Fibroblast of skin of back (primary cell): ENCODE measurements around the gene CD82.

Experiments used
- DNase-seq: peaks from one replicate; pipeline ENCODE4 v3.0.0-alpha.2; 2013

Gene CD82

GRCh38 chr11:44601471-44602370 lies 36.3 kb downstream of the CD82 start:
- no peak for DNase-seq

DNA sequence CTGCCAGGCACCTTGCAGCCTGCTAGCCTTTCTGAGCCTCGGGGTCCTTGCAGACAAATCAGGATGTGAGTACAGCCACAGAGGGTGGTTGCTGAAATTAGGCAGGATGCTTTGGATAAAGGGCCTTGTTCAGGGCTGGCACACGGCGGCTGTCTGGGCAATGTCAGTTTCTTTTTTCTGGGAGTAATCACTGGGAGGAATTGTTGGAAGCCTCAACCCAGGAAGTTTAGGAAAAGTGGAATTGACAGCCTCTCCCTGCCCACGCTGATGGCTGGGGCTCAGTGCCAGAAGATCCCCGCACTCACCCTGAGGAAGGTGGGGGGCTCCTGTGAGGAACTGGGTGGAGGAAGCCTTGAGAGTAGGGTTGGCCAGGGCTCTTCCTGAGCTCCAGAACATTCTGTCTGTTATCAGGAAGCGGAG lies 37.4 kb downstream of the CD82 start:
- no peak for DNase-seq

DNA sequence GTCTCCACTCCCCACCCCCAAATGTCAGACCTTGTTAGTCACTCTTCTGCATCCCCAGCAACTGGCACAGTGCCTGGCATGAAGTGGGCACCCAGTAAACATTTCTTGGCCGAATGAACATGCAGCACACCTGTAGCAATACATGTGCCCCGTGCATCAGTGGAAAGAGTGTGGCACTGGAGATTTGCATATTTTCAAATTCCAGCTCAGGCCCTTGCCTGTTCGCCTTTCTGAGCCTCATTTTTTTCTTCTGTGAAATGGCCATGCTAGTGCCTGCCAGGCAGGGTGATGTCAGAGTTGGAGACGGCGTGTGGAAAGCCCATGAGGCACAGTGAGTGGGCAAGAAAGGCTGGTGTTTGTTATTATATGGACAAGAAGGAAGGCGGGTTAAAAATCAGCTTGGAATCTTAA lies 38.7 kb downstream of the CD82 start:
- no peak for DNase-seq

DNA sequence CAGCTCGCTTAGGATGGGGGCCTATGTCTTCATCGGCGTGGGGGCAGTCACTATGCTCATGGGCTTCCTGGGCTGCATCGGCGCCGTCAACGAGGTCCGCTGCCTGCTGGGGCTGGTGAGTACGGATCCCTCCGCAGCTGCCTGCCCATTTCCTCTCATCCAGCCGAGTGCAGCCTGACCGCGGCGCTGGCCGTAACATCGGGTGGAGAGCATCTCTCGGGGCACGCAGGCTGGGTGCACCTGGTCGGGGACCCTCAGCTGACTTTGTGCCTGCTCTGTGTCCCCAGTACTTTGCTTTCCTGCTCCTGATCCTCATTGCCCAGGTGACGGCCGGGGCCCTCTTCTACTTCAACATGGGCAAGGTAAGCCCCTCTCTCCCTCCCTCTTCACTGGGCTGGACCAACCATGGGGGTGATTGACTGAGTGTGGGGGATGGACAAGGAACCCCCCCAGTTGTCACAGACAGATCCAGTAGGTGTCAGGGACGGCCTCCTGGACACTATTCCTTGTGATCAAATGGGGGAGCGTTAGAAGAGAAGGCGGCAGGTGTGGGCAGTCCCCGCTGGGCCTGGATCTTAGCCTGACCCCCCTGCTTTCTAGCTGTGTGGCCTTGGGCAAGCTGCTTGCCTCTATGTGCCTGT lies 39.7 kb downstream of the CD82 start:
- DNase-seq: no peak

GRCh38 chr11:44605965-44606364 lies 40.5 kb downstream of the CD82 start:
- no peak for DNase-seq

GRCh38 chr11:44606472-44606871 lies 41.0 kb downstream of the CD82 start:
- no peak for DNase-seq

- peak; percentile 48 for DNase-seq
Measured at GRCh38 chr11:44607319-44607962, 42.0 kb downstream of the CD82 start.

DNA sequence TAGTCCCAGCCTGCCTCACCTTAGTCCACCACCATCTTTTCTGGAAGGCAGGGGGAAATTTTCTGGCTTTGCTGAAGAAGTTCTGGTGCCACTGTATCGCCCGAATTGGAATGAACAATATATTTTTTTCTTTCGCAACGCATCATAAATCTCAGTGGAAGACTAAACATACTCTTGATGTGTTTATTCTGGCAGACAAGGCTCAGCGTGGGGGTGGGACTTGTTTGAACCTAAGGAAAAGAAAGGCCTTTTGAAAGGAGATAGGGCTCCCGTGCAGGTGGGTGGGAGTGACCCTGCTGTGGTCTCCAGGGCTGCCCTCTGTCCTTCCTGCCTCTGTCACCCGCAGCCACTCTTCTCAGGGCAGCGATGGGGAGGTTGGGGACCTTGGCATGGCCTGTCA lies 42.5 kb downstream of the CD82 start:
- DNase-seq: no peak

- DNase-seq: no peak
Measured at GRCh38 chr11:44608651-44608990, 43.2 kb downstream of the CD82 start.

GRCh38 chr11:44608991-44609782 lies 43.7 kb downstream of the CD82 start:
- DNase-seq: no peak

GRCh38 chr11:44609783-44610155 lies 44.3 kb downstream of the CD82 start:
- DNase-seq: no peak

DNA sequence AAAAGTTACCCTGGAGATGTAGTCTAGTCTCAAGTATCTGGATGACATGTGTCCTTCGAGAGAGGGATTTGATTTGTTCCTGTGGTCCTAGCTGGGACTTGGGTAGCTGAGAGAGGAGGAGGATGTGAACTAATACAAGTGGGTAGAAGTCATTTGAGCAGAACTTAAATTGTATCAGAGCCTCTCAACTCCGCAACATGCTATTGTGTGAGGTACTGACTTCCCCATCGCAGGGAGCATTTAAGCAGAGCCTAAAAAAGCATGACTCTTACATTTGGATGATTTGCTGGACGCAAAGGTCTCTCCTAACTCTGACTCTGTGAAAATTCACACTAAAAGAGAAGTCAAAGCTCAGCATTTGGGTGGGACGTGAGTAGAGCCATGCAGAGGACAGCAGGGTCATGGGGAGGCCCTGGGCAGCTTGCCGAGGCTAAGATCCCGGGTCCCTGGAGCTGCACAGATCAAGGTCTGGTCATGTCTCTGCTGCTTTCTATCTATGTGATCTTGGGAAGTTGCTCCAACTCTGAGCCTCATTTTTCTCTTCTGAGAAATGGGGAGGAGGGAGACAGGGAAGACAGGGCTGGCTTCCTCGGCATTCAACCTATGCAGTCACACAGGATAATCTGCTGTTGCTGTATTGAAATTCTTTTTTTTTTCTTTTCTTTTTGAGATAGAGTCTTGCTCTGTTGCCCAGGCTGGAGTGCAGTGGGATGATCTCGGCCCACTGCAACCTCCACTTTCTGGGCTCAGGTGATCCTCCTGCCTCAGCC lies 44.9 kb downstream of the CD82 start:
- DNase-seq: no peak

DNA sequence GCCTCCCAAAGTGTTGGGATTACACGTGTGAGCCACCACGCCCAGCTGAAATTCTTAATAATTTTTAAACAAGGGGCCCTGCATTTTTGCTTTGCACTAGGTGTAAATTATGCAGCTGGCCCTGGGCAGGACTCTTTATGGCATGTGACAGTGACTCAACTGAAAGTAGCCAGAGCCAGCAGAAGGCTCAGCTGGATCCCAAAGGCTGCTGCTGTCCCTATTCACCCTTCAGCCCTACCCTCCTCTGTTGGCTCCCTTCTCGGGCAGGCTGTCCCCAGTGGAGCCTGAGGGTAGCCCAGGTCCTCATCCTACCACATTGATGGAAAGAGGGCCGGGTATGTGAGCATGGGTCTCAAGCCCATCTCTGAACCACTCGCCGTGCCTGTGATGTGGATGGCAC lies 45.6 kb downstream of the CD82 start:
- DNase-seq: no peak

GRCh38 chr11:44611687-44612434 lies 46.4 kb downstream of the CD82 start:
- DNase-seq: no peak

- no peak for DNase-seq
Measured at GRCh38 chr11:44613153-44613552, 47.7 kb downstream of the CD82 start.

- DNase-seq: no peak
Measured at GRCh38 chr11:44614281-44614775, 48.9 kb downstream of the CD82 start.

DNA sequence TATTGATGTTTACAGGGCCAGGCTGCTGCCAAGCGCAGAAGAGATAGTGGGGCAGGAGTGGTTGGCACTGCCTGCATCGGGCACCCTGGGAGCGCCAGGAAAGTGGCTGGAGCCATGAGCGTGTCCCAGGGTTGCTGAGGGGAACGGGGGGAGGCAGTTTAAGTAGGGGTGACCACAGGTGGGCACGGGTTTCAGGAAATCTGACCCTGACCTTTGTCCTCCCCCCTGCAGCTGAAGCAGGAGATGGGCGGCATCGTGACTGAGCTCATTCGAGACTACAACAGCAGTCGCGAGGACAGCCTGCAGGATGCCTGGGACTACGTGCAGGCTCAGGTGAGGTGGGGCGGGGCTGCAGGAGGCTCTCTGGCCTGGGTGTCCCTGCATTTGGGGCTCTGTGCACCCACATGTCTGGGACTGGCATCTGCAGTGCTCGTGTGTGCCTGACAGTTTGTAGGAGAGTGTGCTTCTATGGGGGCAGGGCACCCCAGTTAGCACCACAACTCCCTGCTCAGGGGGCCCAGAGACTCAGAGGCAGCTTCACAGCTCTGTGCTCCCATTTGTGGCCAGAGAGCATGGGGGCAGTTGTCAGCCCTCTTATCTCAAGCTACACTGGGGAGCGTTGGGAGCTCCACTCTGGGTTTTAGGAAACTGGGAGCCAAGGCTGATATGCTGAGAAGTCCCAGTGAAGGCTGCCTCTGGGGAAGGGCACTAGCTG lies 49.7 kb downstream of the CD82 start:
- no peak for DNase-seq

- DNase-seq: no peak
Measured at GRCh38 chr11:44615913-44616791, 50.7 kb downstream of the CD82 start.

GRCh38 chr11:44617671-44618461 lies 52.4 kb downstream of the CD82 start:
- no peak for DNase-seq
